Measurements from ENCODE around the gene ULBP2.
"Not testable (repeated sequence)": the region's sequence is repeated elsewhere in the genome, so short reads cannot be mapped to it uniquely, and the experiment has no call there.

Gene ULBP2

DNA sequence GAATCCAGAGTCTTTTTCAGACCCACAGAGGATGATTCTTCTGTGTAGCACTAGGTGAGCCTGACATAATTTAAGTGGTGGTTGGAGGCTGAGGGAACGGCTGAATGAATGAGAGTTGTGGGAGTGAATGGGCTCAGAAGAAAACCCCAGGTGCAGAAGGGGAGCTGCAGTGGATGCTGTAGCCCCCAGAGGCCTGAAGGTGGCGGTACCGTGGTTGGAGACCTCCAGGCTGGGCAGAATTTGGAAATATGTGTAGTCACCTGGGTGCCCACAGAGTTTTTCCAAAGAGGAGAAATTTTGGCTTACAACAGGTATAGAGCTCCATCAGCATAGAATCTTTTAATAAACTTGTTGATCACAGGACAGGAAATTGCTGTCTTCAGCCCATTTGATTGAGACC, 12.4 kb upstream of the ULBP2 start:
- DNase-seq, result no peak

DNA sequence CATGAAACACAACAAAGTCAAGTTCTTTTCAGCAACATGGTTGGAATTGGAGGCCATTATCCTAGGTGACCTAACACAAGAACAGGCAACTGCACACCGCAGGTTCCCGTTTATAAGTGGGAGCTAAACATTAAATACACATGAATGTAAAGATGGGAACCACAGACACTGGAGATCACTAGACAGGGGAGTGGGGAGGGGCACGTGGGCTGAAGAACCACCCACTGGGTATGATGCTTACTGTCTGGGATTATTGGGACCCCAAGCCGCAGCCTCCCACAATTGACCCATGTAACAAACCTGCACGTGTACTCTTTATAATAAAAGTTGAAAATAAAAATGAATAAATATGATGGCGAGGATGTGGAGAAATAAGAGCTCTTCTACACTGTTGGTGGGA, 10.3 kb upstream of the ULBP2 start:
- no peak for DNase-seq

DNA sequence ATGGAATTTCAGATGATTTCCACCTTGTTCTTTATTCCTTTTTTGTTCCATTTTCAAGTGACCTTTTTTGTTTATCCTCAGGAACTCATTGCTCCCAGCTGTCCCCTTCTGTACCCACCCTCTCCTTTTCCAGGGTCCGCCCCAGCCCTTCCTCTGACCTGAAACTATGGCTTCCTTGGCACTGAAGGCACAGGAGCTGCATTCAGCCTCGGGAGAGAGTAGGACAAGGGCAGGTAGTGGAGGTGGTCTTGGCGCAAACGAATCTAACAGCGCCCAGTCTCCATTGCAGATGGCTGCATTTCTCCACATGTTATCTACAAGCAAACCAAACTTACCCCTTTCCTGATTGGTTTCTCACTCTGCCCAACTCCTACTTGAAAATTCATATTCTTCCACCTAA, 8.8 kb upstream of the ULBP2 start:
- DNase-seq, result no peak

DNA sequence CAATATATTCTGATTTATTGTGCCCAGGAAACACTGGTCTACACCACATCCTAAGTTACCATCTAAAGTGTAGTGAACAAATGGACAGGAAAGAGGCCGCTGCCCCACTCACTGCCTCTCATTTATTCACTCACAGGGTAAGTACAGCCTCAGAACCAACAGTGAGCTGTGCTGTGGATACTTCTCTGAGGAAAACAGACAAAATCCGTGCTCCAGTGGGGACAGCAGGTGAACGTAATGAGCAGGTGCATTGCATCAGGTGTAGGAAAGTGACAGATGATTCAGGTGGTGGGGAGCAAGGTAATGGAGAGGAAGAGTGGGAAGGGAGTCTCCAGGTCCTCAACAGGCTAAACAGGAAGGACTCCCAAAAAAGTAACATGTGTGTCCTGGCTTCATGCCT, 8.4 kb upstream of the ULBP2 start:
- no peak for DNase-seq

DNA sequence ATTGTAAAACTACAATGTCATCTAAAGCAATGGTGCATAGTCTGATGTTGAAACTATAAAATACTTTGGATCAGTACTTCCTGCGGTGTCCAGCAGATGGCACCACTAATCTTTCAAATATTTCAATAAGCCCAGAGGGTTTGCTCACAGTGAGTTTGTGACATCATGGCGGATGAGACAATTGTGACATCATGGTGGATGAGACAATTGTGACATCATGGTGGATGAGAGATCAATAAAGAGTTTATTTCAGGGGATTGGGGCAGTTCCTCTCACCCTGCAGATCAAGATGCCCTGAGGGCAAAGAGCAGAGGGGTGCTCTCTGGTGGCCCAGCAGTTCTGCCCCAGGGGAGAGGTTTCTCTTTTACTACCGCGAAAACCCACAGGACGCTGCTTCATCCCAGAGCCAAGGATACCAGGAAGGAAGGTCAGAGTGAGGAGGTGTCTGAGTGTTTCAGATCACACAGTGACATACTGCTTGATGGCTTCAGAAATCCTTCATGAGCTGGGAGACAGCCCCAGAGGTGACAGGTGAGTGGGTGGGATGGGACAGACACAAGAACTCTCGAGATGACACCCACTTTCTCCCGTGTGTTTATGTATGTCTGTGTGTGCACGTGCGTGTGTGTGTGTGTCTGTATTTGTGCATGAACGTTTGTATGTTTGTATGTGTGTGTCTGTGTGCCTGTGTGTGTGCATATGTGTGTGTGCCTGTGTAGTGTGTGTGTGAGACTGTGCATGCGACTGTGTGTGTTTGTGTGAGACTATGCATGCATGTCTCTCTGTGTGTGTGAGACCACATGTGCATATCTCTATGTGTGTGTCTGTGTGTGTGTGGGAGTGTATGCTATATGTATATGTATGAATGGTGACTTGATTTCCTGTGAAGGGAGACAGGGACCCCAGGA, 7.3 kb upstream of the ULBP2 start:
- no peak for DNase-seq

DNA sequence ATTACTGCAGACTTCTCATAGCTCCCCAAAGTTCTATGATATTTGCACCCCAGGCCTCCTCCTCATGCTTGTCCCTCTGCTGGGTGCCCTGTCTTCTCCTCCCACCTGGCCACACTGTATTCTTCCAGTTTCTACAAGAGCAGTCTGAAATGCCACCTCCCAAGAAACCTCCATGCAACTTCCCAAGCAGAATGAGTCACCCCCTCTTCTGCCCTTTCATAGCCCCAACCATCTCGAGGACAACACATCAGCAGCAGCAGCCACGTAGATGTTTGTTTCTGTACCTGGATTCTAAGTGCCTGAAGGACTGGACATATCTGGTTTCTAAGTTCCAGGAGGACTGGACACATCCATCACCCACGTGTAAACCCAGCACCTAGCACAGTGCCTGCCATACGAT, 6.6 kb upstream of the ULBP2 start:
- no peak for DNase-seq

- no peak for DNase-seq
Measured at GRCh38 chr6:149935668-149936067, 6.1 kb upstream of the ULBP2 start.

GRCh38 chr6:149936743-149937142, 5.1 kb upstream of the ULBP2 start:
- no peak for DNase-seq

DNA sequence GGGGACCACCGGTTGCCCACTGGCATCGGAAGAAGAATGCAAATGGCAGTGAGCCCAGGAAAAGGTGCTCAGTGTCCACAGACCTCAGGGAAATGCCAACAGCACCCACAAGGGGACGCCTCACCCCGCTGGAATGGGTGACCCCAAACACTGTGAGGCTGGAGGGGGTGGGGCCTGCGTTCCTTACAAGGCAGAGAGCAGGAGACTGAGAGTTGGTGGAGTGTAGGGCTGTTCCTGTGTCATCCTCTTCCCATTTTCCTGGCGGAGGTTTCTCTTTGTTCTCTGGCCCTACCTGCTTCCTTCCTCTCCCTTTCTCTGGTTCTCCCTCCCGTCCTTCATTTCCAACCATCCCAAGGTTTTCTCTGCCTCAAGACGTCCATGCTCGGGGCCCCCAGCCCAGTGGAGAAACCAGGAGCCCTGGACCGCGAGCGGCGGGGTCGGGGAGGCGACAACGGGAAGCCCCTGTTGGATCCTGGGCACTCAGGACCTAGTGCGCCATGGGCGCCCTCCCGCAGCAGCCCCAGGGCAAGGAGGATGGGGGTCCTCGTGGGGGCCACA, 3.7 kb upstream of the ULBP2 start:
- not testable (repeated sequence) for DNase-seq

- DNase-seq, result no peak
Measured at GRCh38 chr6:149938571-149939355, 3.1 kb upstream of the ULBP2 start.

DNA sequence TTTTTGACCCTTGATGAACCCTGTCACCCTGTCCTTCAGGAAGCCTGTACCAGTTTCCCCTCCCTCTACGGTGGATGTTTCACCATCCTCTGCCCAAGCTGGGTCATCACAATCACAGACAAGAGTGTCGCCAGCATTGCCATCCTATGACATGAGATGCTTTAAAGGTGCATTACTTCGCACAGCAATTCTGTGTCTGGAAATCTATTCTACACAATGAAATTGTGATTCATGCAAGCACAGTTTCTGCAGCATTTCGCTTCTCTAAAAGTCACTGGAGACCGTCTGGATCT, 2.5 kb upstream of the ULBP2 start:
- no peak for DNase-seq

- no peak for DNase-seq
Measured at GRCh38 chr6:149939909-149940671, 1.7 kb upstream of the ULBP2 start.

DNA sequence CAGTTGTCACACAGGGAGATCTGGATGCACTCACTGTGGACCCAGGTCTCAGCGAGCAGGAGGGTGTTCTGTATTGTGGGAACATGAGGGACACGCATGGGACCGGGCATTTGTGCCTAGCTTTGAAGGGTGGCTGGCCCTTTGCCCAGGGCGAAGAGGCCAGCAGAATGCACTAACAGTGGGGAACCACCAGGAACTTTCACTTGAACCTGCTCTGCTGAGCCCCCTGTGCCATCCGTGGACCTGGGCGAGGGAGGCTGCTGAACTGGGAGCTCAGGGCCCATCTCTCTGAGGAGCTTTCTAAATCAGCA, 1.2 kb upstream of the ULBP2 start:
- DNase-seq, result no peak

DNA sequence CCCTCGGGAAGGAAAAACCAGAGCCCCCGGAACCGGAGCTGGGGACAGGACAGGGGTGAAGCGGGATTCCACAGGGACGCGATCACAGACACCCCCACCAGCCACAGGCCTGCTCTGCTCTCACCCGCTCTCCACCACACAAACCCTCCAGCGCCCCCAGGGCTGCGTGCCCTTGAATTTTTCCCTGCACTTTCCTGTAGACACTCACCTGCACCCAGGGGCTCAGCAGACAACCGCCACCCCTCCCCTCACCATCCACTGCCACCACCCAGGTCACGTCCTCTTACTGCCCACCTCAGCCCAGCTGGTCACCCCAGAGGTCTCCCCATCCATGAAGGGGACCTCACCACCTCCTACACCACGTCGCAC, 631 bp downstream of the ULBP2 start:
- no peak for DNase-seq

DNA sequence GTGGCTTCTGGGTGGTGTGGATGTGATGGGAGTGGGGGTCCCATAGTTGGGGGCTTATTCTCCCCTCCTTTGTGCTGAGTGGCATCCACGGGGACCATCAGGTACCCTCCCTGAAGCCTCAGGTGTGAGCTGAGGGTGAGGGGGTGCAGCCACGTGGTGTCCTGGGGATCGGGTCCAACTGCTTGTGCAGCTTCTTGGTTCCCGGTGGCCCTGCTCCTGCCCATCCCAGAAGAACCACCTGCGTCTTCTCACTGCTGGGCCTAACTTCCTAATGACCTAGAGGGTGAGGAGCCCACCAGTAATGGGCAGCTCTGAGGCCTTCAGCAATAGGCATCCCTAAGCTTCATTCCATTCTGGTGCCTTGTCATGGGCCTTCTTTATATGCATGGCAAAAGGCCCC, 1.5 kb downstream of the ULBP2 start:
- not testable (repeated sequence) for DNase-seq

DNA sequence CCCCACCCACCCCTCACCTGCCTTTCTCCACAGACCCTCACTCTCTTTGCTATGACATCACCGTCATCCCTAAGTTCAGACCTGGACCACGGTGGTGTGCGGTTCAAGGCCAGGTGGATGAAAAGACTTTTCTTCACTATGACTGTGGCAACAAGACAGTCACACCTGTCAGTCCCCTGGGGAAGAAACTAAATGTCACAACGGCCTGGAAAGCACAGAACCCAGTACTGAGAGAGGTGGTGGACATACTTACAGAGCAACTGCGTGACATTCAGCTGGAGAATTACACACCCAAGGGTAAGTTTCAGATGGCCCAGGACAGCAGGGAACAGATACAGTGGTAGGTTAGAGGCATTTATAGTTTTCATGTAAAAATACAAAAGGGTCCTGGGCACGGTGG, 3.5 kb downstream of the ULBP2 start:
- DNase-seq, result not testable (repeated sequence)

DNA sequence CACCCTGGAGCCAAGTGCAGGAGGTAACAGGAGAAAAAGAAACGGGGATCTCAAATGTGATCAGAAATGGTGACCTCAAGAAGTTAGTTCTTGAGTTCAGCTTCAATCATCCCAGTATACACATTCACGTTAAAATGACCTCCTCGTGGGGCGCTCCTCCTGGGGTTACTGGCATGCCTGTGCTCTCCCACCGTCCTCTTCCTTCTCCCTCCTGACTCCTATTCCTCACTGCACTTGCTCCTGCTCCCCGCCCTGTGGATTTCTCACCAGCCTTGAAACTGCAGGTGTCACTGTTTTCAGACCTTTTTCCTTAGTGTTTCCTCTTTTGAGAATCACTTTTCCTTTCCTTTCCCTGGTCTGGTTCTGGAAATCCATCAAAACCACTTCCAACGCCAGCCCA, 4.8 kb downstream of the ULBP2 start:
- DNase-seq, result not testable (repeated sequence)

DNA sequence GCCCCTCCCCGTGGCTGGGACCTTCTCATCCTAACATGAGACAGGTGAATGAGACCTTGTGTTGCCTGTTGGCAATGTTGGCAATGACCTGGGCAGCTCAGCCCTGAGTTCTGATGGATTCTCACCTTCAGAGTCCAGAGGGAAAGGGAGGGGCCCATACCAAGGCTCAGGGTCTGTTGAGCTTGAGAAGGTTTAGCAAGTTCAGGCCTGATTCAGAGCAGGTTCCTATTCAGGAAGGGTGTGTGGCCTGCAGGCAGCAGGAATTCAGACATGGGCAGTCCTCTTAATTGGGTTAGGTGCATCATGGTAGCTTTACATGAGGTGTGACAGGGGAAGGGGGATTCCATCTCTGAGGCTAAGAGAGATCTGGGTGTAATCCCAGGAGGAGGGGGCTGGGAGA, 5.7 kb downstream of the ULBP2 start:
- DNase-seq, result not testable (repeated sequence)

- DNase-seq, result no peak
Measured at GRCh38 chr6:149948011-149948410, 6.2 kb downstream of the ULBP2 start.

DNA sequence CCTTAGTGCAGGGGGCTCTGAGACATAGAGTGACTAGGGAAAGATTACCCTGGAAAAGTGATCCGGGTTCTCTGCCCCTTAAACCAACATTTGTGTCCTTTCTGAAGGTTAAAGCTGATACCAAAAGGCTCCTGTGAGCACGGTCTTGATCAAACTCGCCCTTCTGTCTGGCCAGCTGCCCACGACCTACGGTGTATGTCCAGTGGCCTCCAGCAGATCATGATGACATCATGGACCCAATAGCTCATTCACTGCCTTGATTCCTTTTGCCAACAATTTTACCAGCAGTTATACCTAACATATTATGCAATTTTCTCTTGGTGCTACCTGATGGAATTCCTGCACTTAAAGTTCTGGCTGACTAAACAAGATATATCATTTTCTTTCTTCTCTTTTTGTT, 6.8 kb downstream of the ULBP2 start:
- DNase-seq, result no peak

DNA sequence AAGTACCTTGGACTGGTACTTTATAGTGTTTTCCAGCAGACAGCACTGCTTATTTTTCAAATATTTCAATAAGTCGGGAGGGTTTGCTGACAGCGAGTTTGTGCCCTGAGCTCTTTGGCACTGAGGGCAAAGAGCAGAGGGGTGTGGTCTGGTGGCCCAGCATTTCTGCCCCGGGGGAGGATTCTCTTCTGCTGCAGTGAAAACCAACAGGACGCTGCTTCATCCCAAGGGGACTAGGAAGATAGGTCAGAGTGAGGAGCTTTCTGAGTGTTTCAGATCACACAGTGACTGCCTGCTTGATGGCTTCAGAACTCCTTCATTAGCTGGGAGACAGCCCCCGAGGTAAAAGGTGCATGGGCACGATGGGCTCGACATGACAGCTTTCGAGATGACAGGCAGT, 8.6 kb downstream of the ULBP2 start:
- DNase-seq, result no peak

GRCh38 chr6:149951096-149951495, 9.3 kb downstream of the ULBP2 start:
- DNase-seq, result no peak

DNA sequence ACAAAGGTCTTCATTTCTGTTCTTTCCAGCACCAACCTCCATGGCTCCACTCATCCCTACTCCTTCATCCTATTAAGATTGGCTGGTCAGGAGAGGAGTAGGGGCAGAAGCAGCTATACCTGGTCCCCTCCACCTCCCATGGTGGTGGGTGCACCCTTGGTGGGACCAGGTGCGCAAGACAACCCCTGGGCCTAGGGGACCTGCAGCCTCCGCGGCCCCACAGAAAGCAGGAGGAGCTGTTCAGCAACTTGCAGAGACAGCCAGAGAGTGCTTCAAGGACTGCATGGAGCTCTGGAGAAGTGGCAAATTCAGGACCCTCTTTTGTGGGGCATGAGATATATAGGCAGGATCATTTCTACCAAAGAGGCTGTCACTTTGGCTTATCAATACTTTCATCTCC, 9.8 kb downstream of the ULBP2 start:
- no peak for DNase-seq

GRCh38 chr6:149953390-149953789, 11.6 kb downstream of the ULBP2 start:
- DNase-seq, result not testable (repeated sequence)

All from NCI-H2081 treated with DMSO at 0.1 percent for 48 hours (cell line).